Ascending aorta (tissue), 2 donors: ENCODE data around the gene OR2C1. TPM values are rescaled to one million over a fixed set of nuclear protein-coding genes. Genes with fewer than 3 reads are reported as not detected.

Experiments used
- DNase-seq, 2 donors: peaks; one replicate each; pipeline ENCODE4 v3.0.0-alpha.2; 2019; ENCODE audit warnings: low spot score in 2 of 2
- H3K27ac ChIP-seq, 2 donors: fragments of 200-600 bp; sonication (generic); one replicate each; pipeline ENCODE4 v1.5.1; 2016 to 2017; ENCODE audit warnings: mild to moderate bottlenecking in 1 of 2
- H3K27me3 ChIP-seq: fragments of 200-600 bp; sonication (generic); one replicate; pipeline ENCODE4 v1.5.1; 2017
- H3K36me3 ChIP-seq, 2 donors: fragments of 200-600 bp; sonication (generic); one replicate each; pipeline ENCODE4 v1.5.1; 2016
- H3K4me1 ChIP-seq, 2 donors: fragments of 200-600 bp; sonication (generic); one replicate each; pipeline ENCODE4 v1.5.1; 2016 to 2017; ENCODE audit warnings: mild to moderate bottlenecking in 1 of 2
- H3K4me3 ChIP-seq, 2 donors: fragments of 200-600 bp; sonication (generic); one replicate each; pipeline ENCODE4 v1.5.1; 2016 to 2017; ENCODE audit warnings: mild to moderate bottlenecking in 1 of 2
- H3K9me3 ChIP-seq, 2 donors: fragments of 200-600 bp; sonication (generic); one replicate each; pipeline ENCODE4 v1.5.1; 2016
- intact Hi-C: fragments of 100-400 bp; cut with DNase I; formaldehyde crosslinking; loops from one replicate; pipeline ENCODE4 v1.15.1; 2023
- total RNA-seq: library from RNA; depleted of rRNA; stranded (reverse); fragments of >200 nt; gene quantifications from one replicate; pipeline ENCODE4 v1.1.0, GENCODE V29; 2016
- TF ChIP-seq, protein P1 (sequence below), 3 experiments: fragments of 200-600 bp in 2 of 3; fragments of 450-650 bp in 1 of 3; sonication (generic) in 2 of 3; IDR thresholded peaks; one replicate each; pipeline ENCODE4 v1.5.1; 2016 to 2019; ENCODE audit warnings: antibody characterized with exemption in 3 of 3, mild to moderate bottlenecking in 1 of 3, moderate library complexity in 1 of 3

The OR2C1 gene
- total RNA-seq, 1 donor from 2014 or later: not detected

GRCh38 chr16:3349175-3349574 is 6.5 kb upstream of the OR2C1 start:
- H3K27ac ChIP-seq: no peak overlapping the region
- no peaks in the 10 kb centered on the region for H3K27me3 ChIP-seq
- no peaks in the 10 kb centered on the region for H3K36me3 ChIP-seq
- H3K9me3 ChIP-seq: no peaks in the 10 kb centered on the region
- intact Hi-C loops: no loop called here
- no peak for DNase-seq
- no peak overlapping the region for H3K4me3 ChIP-seq
- no peaks in the 10 kb centered on the region for H3K4me1 ChIP-seq
- TF ChIP-seq, protein P1, sequence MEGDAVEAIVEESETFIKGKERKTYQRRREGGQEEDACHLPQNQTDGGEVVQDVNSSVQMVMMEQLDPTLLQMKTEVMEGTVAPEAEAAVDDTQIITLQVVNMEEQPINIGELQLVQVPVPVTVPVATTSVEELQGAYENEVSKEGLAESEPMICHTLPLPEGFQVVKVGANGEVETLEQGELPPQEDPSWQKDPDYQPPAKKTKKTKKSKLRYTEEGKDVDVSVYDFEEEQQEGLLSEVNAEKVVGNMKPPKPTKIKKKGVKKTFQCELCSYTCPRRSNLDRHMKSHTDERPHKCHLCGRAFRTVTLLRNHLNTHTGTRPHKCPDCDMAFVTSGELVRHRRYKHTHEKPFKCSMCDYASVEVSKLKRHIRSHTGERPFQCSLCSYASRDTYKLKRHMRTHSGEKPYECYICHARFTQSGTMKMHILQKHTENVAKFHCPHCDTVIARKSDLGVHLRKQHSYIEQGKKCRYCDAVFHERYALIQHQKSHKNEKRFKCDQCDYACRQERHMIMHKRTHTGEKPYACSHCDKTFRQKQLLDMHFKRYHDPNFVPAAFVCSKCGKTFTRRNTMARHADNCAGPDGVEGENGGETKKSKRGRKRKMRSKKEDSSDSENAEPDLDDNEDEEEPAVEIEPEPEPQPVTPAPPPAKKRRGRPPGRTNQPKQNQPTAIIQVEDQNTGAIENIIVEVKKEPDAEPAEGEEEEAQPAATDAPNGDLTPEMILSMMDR (IDR thresholded peaks at IDR 0.05): no peak

- H3K36me3 ChIP-seq: no peaks in the 10 kb centered on the region
- no peaks in the 10 kb centered on the region for H3K27me3 ChIP-seq
- no peak overlapping the region for H3K27ac ChIP-seq
- H3K4me1 ChIP-seq: no peaks in the 10 kb centered on the region
- TF ChIP-seq, protein P1 (IDR thresholded peaks at IDR 0.05): no peak
- no peaks in the 10 kb centered on the region for H3K9me3 ChIP-seq
- intact Hi-C loops: no loop called here
- DNase-seq: no peak
- H3K4me3 ChIP-seq: no peak overlapping the region
Measured at GRCh38 chr16:3356118-3356517, 429 bp downstream of the OR2C1 start.

- Histone ChIP-seq H3K4me3 (no peak overlapping the region), H3K27me3 (no peaks in the 10 kb centered on the region), H3K4me1 (no peaks in the 10 kb centered on the region), H3K9me3 (peaks cover 0 to 2% of the 10 kb centered on the region in 2 donors), H3K36me3 (no peaks in the 10 kb centered on the region), H3K27ac (no peak overlapping the region)
- TF ChIP-seq, protein P1 (IDR thresholded peaks at IDR 0.05): no peak
- no peak for DNase-seq
- intact Hi-C loops: no loop called here
Measured at GRCh38 chr16:3358871-3359270, 3.2 kb downstream of the OR2C1 start.

GRCh38 chr16:3362931-3363330 is 7.2 kb downstream of the OR2C1 start:
- intact Hi-C loops: no loop called here
- H3K4me1 ChIP-seq: no peaks in the 10 kb centered on the region

DNA sequence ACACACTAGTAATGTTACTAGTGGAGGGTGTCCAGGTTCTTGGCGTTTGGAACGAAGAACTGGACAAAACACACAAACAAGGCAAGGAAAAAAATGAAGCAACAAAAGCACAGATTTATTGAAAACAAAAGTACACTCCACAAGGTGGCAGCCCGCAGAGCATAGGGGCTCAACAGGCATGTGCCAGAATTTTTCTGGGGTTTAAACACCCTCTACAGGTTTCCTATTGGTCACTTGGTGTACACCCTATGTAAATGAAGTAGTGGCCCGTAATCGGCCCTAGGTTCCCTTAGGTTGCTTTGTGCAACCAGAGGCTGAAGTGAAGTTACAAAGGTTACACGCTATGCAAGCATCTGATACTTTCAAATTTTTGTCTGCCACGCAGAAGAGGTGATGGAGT is 8.1 kb downstream of the OR2C1 start:
- intact Hi-C loops: no loop called here
- H3K36me3 ChIP-seq: no peaks in the 10 kb centered on the region
- H3K9me3 ChIP-seq: peaks cover 2 to 32% of the 10 kb centered on the region in 2 donors
- H3K27ac ChIP-seq: no peak overlapping the region
- no peaks in the 10 kb centered on the region for H3K27me3 ChIP-seq
- no peaks in the 10 kb centered on the region for H3K4me1 ChIP-seq
- DNase-seq: no peak
- no peak overlapping the region for H3K4me3 ChIP-seq
- TF ChIP-seq, protein P1 (IDR thresholded peaks at IDR 0.05): no peak

More at GRCh38 chr16:3362931-3363330, 7.2 kb downstream of the OR2C1 start:
- Histone ChIP-seq H3K4me3 (no peak overlapping the region), H3K36me3 (no peaks in the 10 kb centered on the region), H3K9me3 (peaks cover 2 to 32% of the 10 kb centered on the region in 2 donors), H3K27me3 (no peaks in the 10 kb centered on the region), H3K27ac (no peak overlapping the region)
- no peak for DNase-seq
- TF ChIP-seq, protein P1 (IDR thresholded peaks at IDR 0.05): no peak
